HG03565 (cell line): Measurements from ENCODE around the gene MYO16.
"Not testable (repeated sequence)": the region's sequence is repeated elsewhere in the genome, so short reads cannot be mapped to it uniquely, and the experiment has no call there.

ENCODE experiments used
- ATAC-seq: cut with Tn5 transposase; IDR thresholded peaks from one replicate; pipeline ENCODE4 v1.9.1; 2021; ENCODE audit warnings: mild to moderate bottlenecking, moderate library complexity; ENCODE audit not compliant: unreplicated experiment

The MYO16 gene

DNA sequence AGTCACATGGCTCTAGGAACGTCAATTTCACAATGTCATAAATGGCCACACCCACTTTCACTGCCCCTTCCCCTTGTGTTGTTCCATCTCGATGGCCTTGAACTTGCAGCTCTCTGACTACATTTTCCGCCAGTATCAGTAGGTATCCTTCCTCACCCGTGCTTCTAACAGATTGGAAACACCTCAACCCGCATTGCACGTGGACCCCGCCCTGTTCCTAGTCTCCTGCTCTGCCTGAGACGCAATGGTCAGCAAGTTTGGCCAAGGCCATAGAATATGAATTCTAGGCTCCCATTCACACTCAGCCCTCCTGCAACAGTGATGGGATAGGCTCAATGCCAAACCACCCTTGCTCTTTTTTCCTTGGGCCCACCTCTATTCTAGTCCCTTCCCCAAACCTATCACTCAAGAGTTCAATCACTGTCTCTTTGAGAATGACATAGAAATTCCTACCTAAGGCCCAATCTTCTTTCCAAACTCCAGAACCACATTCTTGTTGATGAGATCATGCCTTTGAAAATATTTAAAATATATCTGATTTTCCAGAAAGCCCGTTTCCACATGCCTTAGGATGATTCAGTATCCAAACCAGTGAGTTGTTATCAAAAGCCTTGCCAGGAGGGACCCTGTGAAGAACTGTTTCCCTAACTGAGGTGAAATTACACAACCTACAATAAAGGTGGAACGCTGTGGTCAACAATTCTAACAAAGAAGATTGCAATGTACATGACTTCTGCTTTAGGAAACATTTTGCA is 334.6 kb downstream of the MYO16 start:
- ATAC-seq = no peak

DNA sequence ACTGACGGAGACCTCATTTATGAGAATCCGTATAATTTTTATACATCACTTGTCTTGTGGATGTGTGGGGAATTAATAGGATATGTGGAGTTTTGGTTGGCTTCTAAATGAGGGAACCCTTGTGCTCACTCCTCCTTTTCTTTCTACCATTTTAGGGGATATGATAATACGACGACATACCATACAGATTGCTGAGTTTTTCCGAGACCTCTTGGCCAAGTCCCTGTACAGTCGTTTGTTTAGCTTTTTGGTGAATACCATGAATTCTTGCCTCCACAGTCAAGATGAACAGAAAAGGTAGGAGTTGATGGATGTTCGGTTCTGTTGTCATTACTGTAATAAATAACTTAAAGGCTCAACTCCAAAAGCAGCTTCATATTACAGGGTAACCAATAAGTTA is 335.2 kb downstream of the MYO16 start:
- no peak for ATAC-seq

DNA sequence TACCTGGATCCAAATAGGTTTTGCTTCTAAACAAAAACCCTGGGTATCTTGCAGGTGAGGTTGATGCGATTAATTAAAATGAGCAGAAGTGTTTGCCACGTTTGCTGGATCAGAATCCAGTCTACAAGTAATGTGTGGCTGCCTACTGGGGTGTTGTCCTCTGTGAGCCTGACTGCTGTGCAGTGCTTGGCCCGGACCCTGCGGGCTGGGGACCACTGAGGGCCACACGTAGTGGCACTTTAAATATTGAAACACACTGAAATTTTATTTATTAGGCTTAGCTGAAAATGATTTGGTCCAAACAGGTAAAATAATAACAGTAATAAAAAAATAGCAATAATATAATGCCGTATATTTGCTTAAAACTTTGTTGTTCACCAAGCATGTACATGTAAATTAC is 338.0 kb downstream of the MYO16 start:
- ATAC-seq = no peak

DNA sequence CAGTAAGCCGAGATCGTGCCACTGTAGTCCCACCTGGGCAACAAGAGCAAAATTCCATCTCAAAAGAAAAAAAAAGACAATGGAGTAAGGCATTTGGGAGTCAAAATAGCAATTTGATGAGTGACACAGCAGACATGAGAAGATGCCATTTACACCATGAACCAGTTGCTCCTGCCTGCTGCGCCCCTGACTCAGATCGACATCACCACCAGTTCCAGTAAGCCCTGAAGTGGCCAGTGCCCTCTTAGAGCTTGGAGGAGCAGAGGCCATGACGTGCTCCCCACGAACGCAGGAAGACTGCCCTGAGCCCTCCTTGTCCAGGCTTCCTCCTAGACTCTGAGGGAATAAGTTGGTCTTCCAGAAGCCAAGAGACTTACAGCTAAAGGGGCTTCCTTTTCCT is 339.2 kb downstream of the MYO16 start:
- no peak for ATAC-seq

DNA sequence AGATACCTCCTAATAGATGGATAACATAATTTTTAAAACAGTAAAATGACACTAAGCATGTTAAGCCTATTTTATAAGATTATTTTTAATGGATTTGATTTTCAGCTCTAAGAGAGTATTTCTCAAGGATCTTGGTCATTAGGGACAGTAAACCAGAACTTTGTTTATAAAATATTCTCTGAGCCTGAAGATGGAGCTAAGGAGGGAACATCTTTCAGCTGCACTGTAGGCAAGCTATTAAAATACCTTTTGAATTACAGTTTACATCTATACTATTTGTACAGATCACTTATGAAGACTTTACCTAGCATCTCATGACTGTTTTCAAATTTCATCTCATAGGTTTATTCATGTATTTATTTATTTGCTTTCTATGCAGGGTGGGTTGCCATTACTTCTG is 345.3 kb downstream of the MYO16 start:
- ATAC-seq = no peak

DNA sequence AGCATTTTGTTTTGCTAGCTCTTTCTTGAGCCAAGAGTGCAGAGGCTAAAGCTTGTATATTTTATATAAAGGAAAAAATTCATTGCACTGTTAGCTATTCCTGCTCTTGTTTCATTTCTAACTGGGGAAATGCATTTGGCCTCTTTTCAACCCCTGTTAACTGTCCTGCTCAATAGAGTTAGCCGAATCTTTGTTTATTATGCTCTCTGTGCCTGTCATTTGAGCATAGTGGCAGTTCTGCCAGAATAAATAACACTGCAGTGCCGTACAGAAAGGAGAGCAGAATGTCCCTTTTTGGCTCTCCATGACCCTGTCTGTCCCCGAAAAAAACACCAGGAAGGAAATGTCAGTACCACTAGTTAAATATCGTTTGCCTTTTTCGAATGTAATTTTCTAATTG is 350.8 kb downstream of the MYO16 start:
- ATAC-seq = no peak

DNA sequence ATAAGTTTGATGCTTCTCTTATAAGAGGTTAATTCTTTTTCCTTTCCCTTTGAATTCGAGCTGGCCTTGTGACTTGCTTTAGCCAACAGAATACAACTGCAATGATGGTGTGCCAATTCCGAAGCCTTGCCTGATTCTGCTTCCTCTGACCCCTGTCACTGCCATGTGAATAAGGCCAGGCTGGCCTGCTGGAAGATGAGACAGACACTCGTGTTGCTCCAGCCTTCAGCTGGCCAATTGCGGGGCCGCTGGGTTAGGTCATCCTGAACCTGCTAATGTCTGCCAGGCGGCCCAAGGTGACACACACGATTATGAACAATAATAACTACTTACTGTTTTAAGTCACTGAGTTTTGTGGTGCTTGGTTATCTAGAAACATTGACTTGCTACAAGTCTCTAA is 352.0 kb downstream of the MYO16 start:
- no peak for ATAC-seq

DNA sequence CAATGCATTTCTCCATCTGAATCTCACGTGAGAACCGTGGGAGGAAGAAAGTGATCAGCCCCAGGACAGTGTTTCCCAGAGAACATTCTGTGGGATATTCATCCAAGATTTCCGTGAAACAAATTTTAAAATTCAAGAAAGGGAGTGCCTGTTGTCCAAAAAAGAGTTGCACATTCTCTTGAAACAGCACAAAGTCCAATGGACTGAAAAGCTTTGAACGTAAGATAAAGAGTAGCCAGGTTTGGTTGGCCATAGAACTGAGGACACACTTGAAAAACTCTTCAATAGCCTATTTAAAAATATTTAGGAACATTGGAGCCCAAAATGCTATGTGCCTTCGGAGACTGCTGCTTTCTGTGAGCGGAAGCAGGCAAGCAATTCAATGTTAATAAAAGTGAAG is 353.9 kb downstream of the MYO16 start:
- no peak for ATAC-seq

DNA sequence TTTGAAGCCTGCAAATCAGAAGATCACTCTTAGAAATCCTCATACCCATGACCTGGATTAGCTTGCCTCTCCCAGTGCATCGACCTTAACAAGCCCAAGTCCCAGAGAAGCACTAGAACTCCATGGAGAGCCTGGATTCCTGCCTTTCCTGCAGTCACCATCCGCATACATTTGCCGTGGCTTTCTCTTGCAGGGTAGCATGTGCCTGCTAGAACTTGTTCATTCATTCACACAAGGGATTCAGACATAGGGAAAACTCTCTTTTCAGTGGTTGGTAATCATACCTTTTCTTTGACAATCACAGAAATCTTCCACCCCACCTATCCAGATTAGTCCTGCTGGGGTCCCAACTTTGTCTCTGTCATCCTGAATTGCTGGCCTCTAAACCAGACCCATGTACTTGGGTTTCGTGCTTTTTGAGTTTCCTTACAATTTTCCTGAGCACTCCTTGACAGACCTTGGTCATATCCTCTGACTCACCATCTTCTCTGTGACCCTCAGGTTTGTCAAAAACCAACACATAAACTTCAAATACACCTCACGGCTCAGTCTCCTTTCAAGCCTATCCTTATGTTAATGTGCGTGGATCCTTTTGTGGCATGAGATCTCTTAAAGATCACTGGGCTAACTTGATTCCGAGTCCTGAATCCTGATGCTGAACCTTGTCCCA is 355.0 kb downstream of the MYO16 start:
- no peak for ATAC-seq

DNA sequence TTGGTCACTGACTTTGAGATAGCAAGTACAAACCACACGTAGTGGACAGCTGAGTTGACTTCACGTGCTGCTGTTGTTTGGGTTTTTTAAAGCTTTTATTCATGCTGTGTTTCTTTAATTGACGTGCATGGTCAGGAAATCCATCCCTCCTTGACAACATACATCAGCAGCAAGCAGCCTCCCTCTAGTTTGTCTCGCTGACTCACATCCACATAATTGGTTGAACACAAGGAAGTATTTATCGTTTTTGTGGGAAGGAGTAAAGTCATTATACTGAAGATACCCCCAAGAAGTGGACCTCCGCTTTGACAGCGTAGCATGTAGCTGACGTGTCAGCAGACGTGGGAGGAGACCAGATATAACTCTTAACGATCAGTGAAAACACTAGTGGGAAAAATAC is 355.8 kb downstream of the MYO16 start:
- no peak for ATAC-seq

DNA sequence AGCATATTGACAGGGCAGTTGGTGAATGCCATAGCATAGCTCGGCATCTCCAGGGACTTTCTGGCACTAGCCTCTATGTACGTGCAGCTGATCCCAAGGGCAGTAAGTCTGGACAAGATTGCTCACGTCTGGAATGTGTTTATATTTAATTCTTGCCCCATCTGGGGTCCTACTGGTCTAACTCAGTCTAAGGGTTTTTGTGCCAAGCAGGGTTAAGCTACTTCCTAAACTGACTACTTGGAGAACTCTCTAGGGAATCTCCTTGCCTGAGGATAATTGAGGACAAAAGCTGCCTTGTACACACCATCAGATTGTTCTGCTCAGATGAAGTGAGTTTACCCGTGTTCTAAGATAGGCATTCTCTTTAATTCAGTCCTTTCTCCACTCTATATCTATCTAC is 358.1 kb downstream of the MYO16 start:
- no peak for ATAC-seq

DNA sequence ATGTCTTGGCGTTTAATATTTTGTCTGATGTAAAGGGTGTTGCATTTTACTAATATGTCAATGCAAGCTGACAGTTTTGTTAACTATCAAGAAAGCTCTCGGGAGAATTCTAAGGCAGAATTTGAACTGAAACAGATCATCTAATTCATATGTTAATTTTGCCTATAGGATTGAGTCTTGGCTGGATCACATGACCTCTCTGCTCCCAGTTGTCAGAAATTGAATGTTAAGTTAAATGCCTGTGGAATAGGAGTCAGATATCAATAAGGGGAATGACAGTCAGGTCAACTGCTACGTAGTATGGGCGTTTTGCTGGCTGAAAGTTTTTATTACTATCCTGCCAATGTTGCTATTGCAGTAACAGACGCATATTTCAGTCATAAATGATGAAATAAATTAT is 358.5 kb downstream of the MYO16 start:
- no peak for ATAC-seq

DNA sequence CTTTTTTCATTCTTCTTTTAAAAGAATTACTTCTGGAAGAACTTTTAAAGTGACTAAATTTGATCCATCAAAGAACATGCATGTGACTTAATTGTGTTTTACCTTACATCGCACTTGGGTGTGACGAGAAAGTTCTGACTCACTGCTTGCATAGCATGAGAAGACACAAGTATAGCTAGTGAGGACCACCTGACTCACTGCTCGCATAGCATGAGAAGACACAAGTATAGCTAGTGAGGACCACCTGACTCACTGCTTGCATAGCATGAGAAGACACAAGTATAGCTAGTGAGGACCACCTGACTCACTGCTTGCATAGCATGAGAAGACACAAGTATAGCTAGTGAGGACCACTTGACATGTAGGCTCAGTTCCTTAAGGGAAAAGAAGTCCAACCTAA is 362.0 kb downstream of the MYO16 start:
- ATAC-seq = not testable (repeated sequence)

DNA sequence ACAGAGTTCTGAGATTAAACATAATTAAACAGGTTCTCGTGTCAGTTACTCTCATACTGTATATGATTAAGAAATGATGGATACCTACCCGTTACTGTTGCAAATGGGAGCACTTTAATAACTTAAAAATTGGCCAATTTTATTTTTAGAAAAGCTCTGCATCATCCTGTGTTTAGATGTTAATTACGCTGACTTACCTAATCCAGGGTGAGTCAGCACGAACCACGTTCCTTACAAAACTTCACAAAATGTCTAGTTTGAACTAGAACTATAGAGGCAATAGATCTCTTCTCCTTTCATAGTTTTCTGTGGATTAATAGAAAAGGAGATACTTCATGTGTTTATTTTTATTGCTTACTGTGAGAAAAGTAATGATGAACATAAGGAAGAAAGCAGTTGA is 363.9 kb downstream of the MYO16 start:
- ATAC-seq = no peak

DNA sequence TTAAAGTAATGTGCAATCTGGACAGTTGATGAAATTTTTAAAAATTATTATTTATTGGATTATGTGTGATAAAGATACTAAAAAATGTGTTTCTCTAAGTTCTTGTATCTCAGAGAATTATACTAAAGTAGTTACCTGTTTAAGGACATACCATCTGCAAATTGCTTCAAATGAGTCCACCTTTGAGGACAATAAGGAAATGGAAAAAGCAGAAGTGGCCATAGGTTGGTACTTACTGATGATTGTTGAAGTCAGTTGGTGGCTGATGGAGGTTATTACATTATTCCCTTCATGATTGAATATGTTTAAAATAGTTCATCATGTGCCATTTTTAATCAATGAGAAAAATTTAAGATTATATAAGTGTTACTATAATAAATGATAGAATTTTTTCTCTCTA is 367.0 kb downstream of the MYO16 start:
- no peak for ATAC-seq

DNA sequence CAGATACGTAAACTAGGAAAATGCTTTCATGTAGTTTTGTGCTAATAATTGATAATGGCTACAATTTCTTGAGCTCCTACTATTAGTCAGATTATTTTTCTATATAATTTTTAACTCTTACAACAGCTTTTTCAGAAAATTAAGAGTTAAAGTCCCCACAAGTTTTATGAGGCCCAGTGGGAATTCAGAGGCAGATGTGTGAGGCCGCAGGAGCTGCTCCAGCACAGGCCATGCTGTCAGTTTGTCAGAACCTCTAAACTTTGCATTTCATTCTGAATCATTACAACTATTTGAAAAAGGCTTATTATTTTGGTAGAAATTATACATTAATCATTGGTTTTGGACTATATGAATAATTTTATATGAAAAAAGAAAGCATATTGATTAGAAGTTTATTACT is 370.8 kb downstream of the MYO16 start:
- no peak for ATAC-seq

DNA sequence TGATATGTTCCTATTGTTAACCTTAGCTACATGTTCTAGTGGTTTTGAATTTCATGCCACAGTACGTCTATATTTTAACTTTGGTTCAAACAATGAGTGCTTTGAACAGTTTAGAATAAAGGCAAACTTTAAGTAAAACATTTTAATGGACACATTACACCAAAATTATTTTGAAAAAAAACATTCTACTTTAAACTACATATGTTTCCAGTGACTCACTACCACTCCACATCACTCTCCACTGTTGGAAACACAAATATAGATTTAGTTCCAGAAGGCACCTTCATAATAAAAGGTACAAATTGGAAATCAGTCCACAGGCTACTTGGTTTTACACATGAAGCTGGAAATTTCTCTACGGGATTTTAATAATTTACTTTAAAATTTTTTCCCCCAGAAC is 373.5 kb downstream of the MYO16 start:
- no peak for ATAC-seq

DNA sequence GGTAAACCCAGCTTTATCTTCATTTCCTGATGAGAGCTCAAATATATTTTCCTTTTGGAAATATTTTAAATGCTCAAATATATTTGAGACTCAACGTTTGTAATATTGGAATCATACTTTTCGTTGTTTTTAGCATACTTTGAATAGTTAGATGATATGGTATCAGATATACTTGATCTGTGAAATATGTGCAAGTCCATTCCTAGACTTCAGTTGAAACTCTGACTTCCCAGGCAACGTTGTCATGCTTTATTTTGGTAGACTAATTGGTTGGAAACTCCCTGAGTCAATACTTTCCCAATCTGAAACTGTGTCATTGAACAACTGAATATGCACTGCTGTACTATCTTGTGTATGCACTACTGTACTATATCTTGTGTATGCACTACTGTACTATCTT is 378.5 kb downstream of the MYO16 start:
- ATAC-seq = no peak

DNA sequence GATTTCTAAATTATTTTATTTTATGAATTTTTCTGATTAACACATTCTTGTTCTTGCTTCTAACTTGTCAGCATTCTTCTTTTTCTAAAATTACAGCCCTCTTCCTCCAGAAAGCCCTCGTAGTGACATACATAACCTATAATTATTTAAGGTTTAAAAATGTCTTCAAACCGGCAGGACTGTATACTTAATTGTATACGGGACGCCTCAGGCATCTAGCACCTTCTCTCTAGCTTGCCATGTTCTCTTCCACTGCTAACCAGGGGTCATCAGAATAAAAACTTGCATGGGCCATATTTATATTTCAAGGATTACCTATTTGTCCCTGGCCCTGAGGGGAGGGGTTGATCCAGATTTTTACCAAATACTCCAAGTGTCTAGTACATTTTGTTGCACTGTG is 380.3 kb downstream of the MYO16 start:
- no peak for ATAC-seq

DNA sequence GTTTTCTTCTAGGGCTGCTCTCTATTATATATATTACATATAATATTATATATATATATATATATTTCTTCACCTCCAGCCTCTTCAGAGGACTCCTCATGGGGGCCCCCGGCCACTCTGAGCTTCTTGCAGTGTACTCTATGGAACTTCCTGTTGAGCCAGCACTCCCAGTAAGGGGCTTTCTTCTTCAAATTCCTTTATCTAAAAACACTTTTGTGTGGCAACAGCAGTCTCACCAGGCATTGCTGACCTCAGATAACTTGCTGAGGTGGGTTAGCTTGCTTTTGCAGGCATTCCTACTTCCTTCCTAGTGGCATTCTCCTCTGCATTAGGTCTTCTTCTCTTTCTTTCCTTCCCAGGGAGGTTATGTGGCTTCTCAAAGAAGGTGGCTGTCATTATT is 381.5 kb downstream of the MYO16 start:
- ATAC-seq = no peak

DNA sequence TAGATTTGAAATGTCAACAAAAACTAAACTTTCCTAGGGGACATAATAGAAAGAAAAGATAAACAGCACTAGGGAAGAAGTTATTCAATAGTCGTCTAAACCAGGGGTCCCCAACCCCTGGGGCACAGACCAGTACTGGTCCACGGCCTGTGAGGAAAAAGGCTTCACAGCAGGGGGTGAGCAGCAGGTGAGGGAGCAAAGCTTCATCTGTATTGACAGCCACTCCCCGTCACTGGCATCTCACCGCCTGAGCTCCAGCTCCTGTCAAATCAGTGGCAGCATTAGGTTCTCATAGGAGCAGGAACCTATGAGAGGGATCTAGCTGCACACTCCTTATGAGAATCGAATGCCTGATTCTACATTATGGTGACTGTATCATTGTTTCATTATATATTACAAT is 382.7 kb downstream of the MYO16 start:
- ATAC-seq = no peak

DNA sequence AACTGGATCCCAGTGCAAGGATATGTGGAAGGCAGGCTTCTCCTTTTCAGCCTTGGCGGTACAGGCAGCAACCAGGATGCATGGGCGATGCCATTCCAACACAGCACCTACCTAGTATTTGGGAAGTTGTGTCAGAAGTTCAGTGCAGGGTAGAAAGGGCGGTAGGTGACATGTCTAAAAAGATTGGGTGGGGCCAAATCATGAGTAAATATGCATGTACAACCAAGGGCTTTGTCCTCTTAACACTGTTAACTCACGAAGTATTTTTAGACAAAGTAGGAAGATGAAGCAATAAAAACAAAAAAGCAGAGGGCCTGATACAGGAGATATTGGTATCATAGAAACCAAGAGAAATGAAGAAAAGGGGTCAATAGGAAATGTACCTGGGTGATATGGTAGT is 392.1 kb downstream of the MYO16 start:
- no peak for ATAC-seq

DNA sequence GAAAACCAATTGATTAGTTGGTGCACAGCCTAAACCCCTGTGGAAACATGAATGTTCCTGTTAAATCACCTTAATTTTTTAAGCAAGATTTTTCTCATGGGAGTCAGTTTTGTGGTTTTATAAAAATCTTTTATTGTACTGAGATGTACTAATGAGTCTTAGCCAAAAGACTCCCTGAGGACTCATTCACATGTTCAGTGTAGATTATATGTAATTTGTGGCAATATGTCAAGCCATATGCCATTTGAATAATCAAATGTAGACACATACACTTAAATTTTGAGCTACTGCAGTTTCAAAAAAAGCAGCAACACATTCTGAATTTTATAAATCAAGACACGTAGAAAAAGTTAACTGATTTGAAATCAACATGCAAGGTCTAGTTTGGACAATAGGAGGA is 395.2 kb downstream of the MYO16 start:
- no peak for ATAC-seq
